ENCODE results near the gene CDC42BPG.

Gene CDC42BPG

DNA sequence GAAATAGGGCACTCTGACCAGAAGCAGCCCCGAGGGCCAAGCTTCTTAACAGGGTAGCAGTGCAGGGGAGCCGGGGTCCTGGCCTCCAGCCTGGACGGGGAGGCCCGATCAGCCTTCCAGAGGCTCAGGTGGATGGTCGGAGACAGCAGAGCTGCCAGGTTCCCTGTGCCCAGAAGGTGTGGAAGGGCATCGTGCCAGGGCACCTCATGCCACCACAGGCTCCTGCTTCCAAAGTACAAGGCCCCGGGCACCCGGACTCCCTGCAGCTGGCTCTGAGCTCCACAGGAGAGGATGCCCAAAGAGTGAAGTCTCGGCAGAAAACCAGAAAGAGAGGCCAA, 19.7 kb upstream of the CDC42BPG start:
- Histone ChIP-seq H2AFZ (ENCODE audit: low read length) (no peak overlapping the region), H3K27me3 (ENCODE audit: insufficient read depth, low read length, poor library complexity, severe bottlenecking) (no peaks in the 10 kb centered on the region), H3K4me2 (ENCODE audit: low read depth, low read length, poor library complexity, severe bottlenecking) (peak overlapping the region; percentile 25), H4K20me1 (ENCODE audit: insufficient read depth, low read length, poor library complexity, severe bottlenecking) (no peaks in the 10 kb centered on the region), H3F3A (ENCODE audit: low read depth) (peaks cover 13% of the 10 kb centered on the region), H3K9me2 (replicated peaks; ENCODE audit: low read depth, low read length) (no peaks in the 10 kb centered on the region), H3K4me1 (ENCODE audit: insufficient read depth, low read length, poor library complexity, severe bottlenecking) (peaks cover 57% of the 10 kb centered on the region), H3K4me3 (ENCODE audit: low read length, poor library complexity, severe bottlenecking) (no peak overlapping the region), H3K36me3 (ENCODE audit: insufficient read depth, low read length) (peaks cover 2% of the 10 kb centered on the region; the same call in 1 of the 2 replicates), H3K9me3 (ENCODE audit: insufficient read depth, low read depth, low read length) (no peaks in the 10 kb centered on the region), H3K9ac (ENCODE audit: low read depth, low read length, poor library complexity, severe bottlenecking) (peak overlapping the region; percentile 52), H3K79me2 (ENCODE audit: insufficient read depth, low read length) (peaks cover 72% of the 10 kb centered on the region)
- TF ChIP-seq CTCF (conservative IDR thresholded peaks at IDR 0.05; ENCODE audit: low read length) = no peak
- TF ChIP-seq EZH2phosphoT487 (IDR thresholded peaks at IDR 0.05; ENCODE audit: borderline replicate concordance) = no peak

- peaks cover 13% of the 10 kb centered on the region for H3F3A ChIP-seq (ENCODE audit: low read depth)
- peak overlapping the region; percentile 52 for H3K9ac ChIP-seq (ENCODE audit: low read depth, low read length, poor library complexity, severe bottlenecking)
- peaks cover 70% of the 10 kb centered on the region; the same call in 1 of the 2 replicates for H3K79me2 ChIP-seq (ENCODE audit: insufficient read depth, low read length)
Measured at GRCh38 chr11:64863391-64864060, 19.1 kb upstream of the CDC42BPG start.

DNA sequence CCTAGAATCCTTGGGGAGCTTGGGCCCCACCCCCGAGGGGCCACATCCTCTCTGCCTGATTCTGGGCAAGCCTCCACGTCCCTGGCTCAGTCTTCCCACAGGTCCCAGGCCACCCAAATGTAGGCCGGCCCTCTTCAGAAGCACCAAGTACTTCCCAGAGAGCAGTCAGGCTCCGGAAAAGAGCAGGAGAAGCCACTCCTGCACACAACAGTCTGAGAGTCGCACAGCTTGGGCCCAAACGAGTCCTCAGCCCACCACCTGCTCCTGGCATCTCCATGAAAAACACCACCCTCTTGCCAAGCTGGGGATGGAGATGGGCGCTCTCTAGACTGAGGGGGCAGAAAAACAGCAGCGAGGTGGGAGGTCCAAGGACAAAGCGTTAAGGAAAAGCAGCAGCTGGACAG, 18.5 kb upstream of the CDC42BPG start:
- H3K9ac ChIP-seq (ENCODE audit: low read depth, low read length, poor library complexity, severe bottlenecking) = peak overlapping the region; percentile 8
- H2AFZ ChIP-seq (ENCODE audit: low read length) = no peak overlapping the region
- peaks cover 8% of the 10 kb centered on the region; the same call in 1 of the 2 replicates for H3K36me3 ChIP-seq (ENCODE audit: insufficient read depth, low read length)
- peaks cover 69% of the 10 kb centered on the region; the same call in 1 of the 2 replicates for H3K79me2 ChIP-seq (ENCODE audit: insufficient read depth, low read length)
- H3K9me3 ChIP-seq (ENCODE audit: insufficient read depth, low read depth, low read length) = no peaks in the 10 kb centered on the region
- no peak overlapping the region for H3K4me2 ChIP-seq (ENCODE audit: low read depth, low read length, poor library complexity, severe bottlenecking)
- H3K27me3 ChIP-seq (ENCODE audit: insufficient read depth, low read length, poor library complexity, severe bottlenecking) = no peaks in the 10 kb centered on the region
- H3K4me1 ChIP-seq (ENCODE audit: insufficient read depth, low read length, poor library complexity, severe bottlenecking) = peaks cover 64% of the 10 kb centered on the region
- no peaks in the 10 kb centered on the region for H3K9me2 ChIP-seq (replicated peaks; ENCODE audit: low read depth, low read length)
- H3F3A ChIP-seq (ENCODE audit: low read depth) = peaks cover 13% of the 10 kb centered on the region
- no peaks in the 10 kb centered on the region for H4K20me1 ChIP-seq (ENCODE audit: insufficient read depth, low read length, poor library complexity, severe bottlenecking)
- TF ChIP-seq CTCF (conservative IDR thresholded peaks at IDR 0.05; ENCODE audit: low read length) (no peak), EZH2phosphoT487 (IDR thresholded peaks at IDR 0.05; ENCODE audit: borderline replicate concordance) (no peak)
- no peak overlapping the region for H3K4me3 ChIP-seq (ENCODE audit: low read length, poor library complexity, severe bottlenecking)

More at GRCh38 chr11:64863391-64864060, 19.1 kb upstream of the CDC42BPG start:
- Histone ChIP-seq H3K36me3 (ENCODE audit: insufficient read depth, low read length) (peaks cover 4% of the 10 kb centered on the region; the same call in 1 of the 2 replicates), H2AFZ (ENCODE audit: low read length) (no peak overlapping the region), H4K20me1 (ENCODE audit: insufficient read depth, low read length, poor library complexity, severe bottlenecking) (no peaks in the 10 kb centered on the region), H3K4me2 (ENCODE audit: low read depth, low read length, poor library complexity, severe bottlenecking) (no peak overlapping the region), H3K9me2 (replicated peaks; ENCODE audit: low read depth, low read length) (no peaks in the 10 kb centered on the region), H3K27me3 (ENCODE audit: insufficient read depth, low read length, poor library complexity, severe bottlenecking) (no peaks in the 10 kb centered on the region), H3K4me1 (ENCODE audit: insufficient read depth, low read length, poor library complexity, severe bottlenecking) (peaks cover 62% of the 10 kb centered on the region), H3K4me3 (ENCODE audit: low read length, poor library complexity, severe bottlenecking) (no peak overlapping the region), H3K9me3 (ENCODE audit: insufficient read depth, low read depth, low read length) (no peaks in the 10 kb centered on the region)
- TF ChIP-seq CTCF (conservative IDR thresholded peaks at IDR 0.05; ENCODE audit: low read length) (no peak), EZH2phosphoT487 (IDR thresholded peaks at IDR 0.05; ENCODE audit: borderline replicate concordance) (no peak)
